Tibial nerve (tissue), 4 donors: ENCODE results near the gene ARHGAP15.

Experiments
- EP300 ChIP-seq, 2 donors: sonication (generic); formaldehyde crosslinking; IDR thresholded peaks; one replicate each; pipeline ENCODE4 v1.6.1; 2017; ENCODE audit warnings: antibody characterized with exemption in 2 of 2, mild to moderate bottlenecking in 1 of 2
- POLR2A ChIP-seq, 2 donors: fragments of 450-650 bp; IDR thresholded peaks; one replicate each; pipeline ENCODE4 v1.6.1; 2017; ENCODE audit warnings: antibody characterized with exemption in 2 of 2, mild to moderate bottlenecking in 2 of 2, moderate library complexity in 2 of 2
- TF ChIP-seq, protein P1 (sequence below), 5 experiments: fragments of 200-600 bp in 3 of 5; fragments of 450-650 bp in 2 of 5; sonication (generic) in 3 of 5; IDR thresholded peaks; one replicate each; pipeline ENCODE4 v1.5.1; 2016 to 2019; ENCODE audit warnings: antibody characterized with exemption in 5 of 5, mild to moderate bottlenecking in 3 of 5, moderate library complexity in 2 of 5

DNA sequence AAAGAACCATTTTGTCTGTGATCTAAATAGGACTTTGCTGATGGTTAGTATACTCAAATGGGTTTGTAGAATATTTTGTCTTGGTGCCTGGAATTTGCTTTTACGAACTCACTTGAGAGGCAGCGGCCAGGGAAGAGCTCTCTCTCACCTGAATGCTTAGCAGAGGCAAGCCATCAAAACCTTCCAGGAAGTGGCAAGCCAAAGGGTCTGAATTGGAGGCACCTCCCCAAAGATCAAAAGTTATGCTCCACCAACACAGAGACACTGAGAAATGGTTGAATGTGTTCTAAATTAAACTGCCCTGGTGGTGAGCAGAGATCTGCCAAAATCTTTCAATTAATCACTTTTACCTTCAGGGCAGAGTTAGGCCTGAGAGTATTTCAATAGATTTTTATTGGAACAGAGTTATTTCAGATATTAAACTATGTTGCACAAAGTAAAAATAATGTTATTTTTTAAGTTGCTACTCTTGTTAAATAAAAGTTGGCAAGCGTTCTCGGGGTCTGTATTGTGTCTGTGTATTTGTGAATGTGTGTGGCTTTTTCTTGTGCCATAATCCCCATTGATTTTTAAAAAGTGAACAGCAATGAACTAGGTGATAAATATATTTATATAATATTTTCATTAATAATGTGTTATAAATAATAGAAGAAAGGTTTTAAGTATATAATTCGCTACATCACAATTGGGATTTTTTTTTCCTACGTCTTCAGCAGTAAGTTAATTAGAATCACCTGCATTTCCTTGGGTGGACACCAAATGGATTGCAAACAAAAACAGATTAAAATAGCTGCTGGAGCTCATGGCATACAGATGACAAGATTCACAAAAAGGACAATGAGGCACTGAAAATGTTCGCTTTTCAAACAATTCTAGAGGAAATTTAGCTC, 416.1 kb downstream of the ARHGAP15 start:
- TF ChIP-seq EP300 (IDR thresholded peaks at IDR 0.05) (no peak), POLR2A (IDR thresholded peaks at IDR 0.05) (no peak)
- TF ChIP-seq, protein P1, sequence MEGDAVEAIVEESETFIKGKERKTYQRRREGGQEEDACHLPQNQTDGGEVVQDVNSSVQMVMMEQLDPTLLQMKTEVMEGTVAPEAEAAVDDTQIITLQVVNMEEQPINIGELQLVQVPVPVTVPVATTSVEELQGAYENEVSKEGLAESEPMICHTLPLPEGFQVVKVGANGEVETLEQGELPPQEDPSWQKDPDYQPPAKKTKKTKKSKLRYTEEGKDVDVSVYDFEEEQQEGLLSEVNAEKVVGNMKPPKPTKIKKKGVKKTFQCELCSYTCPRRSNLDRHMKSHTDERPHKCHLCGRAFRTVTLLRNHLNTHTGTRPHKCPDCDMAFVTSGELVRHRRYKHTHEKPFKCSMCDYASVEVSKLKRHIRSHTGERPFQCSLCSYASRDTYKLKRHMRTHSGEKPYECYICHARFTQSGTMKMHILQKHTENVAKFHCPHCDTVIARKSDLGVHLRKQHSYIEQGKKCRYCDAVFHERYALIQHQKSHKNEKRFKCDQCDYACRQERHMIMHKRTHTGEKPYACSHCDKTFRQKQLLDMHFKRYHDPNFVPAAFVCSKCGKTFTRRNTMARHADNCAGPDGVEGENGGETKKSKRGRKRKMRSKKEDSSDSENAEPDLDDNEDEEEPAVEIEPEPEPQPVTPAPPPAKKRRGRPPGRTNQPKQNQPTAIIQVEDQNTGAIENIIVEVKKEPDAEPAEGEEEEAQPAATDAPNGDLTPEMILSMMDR (IDR thresholded peaks at IDR 0.05), result no peak
